T follicular helper cell (primary cell): ENCODE measurements around the gene RPL37A.

Experiments
- DNase-seq: peaks from one replicate; pipeline ENCODE4 v3.0.0-alpha.2; 2020; ENCODE audit warnings: low read depth
- total RNA-seq, 2 experiments: gene quantifications; one replicate each; lab custom pipeline; 2026; lab: John Stamatoyannopoulos, UW

RPL37A gene
- 1,092 to 1,423 reads per million in 2 experiments for total RNA-seq

DNA sequence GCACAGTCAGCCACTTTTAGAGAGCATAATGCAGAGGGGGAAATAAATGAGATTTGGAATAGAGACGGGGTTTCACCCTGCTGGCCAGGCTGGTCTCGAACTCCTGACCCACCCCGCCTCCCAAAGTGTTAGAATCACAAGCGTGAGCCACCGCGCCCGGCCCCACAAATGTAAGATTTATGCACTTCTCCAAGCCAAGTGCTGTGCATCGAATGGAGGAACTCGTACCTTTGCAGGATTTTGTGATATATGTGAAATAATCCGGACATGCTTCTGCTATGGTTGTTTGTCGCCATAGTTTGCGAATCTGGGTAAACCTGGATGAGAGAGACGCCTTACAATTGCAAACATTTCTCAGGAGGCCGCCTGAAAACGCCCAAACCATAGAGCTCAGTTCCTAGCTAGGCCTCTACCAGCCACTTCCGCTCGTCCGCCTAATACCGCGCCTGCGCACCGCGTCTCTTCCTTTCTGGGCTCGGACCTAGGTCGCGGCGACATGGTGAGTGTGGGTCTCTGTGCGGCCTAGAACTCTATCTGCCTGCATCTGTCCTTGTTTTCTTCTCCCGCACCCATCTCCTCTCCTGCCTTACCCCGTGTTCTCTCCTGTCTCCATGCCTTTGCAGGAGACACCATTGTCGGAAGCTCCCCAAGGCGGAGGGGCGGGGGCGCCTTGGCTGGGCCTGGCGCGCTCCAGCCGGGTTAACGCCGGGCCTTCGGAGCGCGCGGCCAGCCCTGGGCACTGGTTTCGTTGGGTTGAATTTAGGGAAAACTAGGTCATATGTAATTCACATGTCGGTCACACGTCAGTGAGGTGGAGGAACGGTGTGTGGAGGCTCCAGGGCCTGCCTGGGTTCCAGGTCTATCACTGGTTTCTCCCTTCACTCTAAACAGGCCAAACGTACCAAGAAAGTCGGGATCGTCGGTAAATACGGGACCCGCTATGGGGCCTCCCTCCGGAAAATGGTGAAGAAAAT, at the start of gene RPL37A:
TSS of gene RPL37A (plus strand) at position 466 of the 974 bp plus-strand sequence. CDS start at position 497, 31 bp downstream.
- peak; percentile 82 for DNase-seq

DNA sequence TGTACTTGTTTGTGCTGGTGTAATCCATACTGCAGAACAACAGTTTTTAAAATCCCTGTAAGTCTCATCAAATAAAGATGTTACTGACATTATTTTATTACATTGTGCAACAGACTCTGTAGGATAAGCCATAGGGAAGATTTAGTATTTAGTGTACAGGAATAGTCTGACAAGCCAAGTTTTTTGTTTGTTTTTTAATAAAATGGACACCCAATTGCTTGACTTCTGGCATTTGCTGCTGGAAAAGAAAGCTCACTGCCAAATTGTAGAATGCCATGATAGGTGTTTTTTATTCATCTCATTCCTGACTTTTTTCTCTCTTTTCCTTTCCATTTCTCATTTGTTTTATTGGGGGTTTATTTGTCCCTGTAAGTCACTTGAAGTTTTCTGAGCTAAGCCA, 48.3 kb upstream of the RPL37A start:
- no peak for DNase-seq

DNA sequence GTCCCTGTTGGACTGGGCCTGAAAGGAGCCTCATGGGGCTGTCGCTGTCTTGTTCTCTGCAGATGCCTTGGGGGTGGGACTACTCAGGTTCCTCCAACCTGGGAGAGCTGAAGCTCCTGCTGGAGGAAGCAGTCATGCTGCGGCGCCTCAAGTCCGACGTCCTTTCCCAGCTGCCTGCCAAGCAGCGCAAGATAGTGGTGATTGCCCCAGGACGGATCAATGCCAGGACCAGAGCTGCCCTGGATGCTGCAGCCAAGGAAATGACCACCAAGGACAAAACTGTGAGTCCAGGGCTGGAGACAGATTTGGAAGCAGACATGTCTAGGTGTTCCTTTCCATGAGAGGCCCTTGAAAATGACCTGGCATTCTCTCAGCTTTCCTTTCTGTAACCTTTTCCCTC, 47.9 kb upstream of the RPL37A start:
- DNase-seq, result no peak

DNA sequence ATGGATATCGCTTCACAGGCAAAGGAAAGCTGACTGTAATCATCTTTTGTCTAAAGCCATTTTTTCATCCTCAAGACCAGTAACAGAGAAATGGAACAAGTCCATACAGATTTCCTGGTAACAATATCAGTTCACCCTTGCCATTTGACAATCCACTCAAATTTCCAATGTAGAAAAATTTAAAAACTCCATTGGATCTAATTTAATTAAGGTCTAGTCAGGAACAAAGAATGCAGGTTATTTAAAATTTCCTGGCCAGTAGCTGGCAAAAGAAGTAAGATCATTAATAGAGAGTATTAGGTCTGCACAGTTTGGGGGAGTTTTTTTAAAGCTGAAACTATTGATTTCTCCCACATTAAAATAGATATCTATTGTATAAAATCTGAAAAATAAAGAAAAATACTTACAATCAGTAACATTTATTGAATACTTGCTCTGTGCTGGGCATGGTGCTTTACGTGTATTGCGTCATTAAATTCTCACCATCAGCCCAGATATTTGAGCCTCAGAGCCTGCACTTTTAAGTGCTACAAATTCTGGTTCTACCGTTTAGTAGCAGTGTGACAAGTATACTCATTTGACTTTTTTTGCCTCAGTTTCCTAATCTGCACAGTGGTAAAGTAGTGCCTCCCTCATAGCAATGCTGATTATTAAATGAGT, 44.6 kb upstream of the RPL37A start:
- no peak for DNase-seq

DNA sequence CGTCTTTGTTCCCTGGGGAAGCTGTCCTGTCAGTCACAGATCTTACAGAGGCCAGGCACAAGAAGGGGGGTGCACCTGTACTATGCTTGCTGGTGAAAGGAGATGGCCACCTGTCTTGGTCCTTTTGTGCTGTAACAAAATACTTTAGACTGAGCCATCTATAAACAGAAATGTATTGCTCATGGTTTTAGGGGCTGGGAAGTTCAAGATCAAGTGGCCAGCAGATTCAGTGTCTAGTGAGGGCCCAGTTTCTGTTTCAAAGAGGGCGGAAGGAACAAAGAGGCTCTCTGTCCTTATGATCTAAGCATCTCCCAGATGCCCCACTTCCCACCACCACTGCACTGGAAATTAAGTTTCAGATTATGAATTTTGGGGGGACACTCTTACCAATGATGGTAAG, 35.5 kb upstream of the RPL37A start:
- DNase-seq, result no peak

DNA sequence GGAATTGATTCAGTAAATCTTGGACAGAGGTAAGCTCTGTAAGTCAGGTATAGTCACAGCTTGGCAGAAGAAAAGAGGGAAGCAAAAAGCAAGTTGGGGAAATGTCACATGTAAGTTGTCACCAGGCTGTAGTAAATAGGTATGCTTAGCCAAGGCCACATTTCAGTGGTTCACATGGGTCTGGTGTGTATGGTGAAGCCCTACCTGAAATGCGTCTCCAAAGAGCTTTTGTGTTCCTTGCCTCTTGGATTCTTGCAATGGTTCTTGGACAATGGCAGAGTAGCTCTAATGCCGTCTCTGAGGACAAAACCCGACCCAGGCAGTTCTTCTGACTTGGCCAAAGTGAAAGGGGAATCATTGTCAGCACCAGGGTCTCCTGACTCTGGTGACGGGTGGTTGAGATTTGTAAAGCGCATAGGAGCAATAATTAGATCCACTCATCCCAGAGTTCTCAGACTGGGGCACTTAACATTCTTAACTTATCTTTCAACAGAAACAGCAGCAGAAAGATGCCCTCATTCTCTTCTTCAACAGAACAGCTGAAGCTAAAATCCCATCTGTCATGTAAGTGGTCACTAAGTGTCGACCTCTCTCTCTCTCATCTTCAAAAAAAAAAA, 34.4 kb upstream of the RPL37A start:
- no peak for DNase-seq

DNA sequence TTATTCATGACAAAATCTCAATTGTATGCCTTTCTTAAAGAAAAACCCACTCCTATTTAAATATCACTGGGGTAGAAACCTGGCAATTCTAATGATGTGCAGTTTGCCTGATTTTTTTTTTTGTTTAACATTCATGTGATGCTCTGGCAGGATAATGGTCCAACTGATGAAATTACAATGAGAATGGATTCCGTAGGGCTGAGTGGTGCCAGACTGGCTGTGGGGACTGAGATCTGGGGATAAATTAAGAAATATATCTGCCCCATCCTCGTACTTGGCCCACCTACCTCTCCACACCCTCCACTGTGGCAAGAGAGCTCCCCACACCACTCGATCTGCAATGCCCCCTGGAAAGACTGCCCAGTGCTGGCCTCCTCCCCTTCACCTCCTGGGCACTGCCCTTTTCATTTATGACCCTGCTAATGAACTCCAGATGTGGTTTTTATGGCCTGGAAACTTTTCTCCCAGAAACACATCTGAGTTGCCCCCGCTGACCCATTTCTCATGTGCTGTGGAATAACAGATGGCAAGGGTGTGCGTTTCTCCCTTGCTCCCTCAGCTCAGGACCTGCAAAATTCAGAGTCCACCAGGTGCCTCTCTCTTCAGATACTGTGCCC, 33.0 kb upstream of the RPL37A start:
- DNase-seq, result no peak

DNA sequence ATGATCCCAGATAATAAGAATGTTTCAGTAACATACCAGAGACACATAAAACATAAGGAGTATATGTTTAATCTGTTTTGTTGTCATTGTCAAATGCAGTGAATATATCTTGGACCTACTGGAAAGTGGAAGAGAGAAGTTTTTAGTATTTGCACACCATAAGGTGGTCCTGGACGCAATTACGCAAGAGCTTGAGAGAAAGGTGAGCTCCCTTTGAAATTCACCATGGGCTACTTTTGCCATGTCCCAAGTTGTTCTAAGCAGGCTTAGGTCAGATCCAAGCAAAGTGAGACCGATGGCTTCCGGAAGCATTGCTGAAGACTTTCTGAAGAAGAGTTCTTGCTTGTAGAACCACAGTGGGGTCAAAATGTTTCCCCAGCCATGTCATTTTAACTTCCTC, 30.8 kb upstream of the RPL37A start:
- no peak for DNase-seq

DNA sequence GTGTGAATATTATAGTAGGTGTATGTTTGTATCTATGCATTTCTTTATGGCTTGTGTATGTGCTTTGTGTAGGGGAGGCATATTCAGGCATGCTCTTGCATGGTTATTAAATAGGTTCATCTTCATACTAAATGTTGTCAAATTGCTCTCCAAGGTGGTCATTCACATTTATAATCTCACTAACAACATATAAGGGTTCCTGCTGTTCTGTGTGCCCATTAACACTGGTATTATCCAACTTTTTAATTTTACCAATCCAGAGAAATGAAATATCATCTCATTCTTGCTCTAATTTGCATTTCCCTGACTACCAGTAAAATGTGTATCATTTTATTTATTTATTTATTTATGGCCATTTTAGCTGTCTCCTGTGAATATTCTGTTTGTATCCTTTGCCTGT, 29.0 kb upstream of the RPL37A start:
- DNase-seq, result no peak

DNA sequence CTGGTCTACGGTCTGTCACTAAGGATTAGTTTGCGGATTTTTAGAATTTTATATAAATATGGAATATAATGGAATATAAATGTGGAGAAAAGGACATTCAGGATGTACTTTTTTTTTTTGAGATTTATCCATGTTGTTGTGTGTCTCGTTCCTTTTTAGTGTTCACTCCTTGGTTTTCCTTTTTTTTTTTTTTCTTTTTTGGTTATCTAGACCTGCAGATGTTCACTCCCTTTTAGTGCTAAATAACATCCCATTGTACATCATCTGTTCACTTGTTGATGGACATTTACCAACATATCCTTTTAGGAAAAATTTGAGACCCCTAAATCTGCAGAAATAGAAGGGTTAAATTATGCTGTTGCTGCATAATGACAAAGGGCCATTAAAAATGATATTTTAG, 25.5 kb upstream of the RPL37A start:
- no peak for DNase-seq

DNA sequence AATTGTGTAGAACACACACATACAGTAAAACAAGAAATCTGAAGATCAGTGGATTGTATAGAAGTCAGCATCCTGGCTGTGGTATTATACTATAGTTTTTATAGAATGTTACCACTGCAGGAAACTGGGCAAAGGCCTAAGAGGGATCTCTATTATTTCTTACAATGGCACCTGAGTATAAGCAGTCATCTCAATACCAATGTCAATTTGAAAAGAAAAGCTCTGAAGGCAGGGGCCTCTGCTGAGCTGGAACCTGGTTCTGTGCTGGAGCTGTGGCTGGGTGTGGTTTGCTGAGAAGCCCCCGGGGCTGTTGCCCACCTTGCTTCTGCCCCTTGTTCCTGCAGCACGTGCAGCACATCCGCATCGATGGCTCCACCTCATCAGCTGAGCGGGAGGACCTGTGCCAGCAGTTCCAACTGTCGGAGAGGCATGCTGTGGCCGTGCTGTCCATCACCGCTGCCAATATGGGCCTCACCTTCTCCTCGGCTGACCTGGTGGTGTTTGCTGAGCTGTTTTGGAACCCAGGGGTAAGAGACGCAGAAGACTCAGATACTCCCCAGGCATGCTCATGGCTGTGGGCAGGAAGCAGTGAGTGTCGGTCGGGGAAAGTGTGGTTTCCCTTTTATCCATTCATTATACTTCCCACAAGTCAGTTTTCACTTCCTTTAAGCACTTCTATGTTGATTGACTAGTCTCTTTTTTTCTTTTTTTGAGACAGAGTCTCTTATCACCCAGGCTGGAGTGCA, 23.5 kb upstream of the RPL37A start:
- no peak for DNase-seq

DNA sequence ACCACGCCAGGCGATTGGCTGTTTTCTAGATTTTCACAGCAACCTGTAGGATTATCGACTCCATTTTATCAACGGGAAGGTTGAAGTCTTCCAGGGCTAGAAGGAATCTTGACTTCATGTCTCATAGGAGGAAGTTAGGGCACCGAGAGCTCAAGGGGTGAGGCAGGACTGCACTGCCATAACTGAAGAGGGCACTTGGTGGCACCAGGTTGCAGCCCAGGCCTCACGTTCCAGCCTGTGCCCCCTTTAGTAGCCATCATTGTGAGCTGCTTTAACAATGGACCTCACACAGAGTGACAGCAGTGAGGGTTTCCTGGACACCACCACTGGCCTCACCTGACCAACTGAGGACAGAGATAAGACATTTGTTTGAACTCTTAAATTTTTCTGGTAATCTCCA, 22.9 kb upstream of the RPL37A start:
- no peak for DNase-seq

DNA sequence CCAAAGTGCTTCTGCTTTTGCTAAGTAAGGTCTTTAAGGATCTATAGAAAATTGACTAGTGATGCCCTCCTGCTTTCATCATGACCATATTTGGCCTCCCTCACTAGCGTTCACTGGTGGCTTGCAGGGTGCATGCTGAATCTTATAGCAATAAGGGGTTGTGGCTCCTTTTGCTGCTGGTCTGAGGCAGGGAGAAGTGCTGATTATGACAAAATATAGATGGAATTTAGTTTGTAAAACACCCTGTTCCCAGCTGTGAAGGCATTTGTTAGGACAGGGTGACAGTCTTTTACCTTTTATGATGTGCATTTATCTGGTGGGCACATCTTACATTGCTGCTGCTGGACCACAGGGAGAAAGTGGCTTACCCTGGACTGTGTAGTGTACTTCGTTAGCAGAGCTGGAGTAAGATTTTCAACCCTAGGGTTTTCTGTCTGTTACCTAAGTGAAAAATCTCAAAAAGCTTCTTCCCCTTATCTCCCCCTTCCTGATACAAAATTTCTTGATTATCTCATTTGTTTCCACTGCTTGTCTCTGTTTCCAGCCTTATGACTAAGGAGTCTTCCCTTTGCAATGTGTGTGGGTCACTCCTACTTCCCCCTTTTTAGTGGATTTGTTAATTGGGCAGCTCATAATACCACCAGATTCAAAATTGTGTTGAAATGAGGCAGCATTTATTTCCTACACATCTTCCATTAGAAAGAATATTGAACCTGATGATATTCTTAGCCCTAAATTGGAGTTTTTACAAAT, 21.2 kb upstream of the RPL37A start:
- DNase-seq, result no peak

DNA sequence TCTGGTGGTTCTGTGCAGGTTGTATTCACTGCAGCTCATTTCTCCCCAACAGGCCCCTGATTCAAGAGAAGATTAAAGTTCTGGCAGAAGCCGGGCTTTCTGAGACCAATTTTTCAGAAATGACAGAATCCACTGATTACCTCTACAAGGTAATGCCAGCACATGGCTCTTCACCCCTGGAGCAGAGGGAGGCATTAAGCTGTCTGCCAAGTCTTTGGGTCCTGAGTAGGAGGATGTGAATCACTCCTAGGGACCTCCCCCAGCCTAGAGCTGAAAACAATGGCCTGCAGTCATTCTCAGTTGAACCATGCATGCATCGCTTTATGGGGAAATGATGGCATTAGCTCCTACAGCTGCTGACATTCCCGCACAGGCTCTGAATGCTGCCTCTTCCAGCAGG, 20.5 kb upstream of the RPL37A start:
- DNase-seq, result no peak

DNA sequence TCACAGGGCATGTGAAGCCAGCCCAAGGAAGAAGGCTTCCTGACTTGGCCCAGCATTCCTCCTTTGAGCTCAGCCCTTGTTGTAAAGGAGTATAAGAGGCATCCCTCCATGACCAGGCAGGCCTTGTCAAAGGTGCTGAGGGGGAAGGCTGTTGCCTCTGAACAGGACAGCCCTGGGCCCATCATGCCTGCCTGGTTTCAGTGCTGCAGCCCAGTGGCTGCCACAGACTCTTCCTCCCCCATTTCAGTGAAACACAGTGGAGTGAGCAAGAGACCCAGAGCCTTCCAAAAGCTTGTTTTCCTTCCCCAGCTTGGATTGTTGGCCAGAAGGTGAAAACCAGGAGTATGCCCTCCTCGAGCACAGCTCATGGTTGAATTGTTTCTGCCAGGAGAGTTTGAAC, 19.9 kb upstream of the RPL37A start:
- DNase-seq, result no peak

DNA sequence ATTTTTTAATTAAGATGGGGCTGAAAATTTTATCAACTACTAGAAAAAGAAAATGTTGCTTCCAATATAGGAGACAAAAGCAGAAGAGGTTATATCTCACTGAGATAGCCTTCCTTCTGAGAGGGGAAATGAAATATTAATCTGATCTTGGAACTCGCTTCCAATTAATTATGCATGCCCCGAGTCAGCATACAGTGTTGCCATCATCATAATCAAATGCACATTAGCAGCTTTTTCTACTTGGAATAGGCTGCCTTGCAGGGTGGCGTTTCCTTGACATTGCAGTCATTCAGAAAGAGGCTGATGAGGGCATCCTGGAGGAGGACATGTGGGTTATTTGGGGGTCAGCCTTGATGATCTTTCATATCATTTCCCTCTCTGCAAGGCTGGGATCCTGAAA, 18.4 kb upstream of the RPL37A start:
- no peak for DNase-seq

DNA sequence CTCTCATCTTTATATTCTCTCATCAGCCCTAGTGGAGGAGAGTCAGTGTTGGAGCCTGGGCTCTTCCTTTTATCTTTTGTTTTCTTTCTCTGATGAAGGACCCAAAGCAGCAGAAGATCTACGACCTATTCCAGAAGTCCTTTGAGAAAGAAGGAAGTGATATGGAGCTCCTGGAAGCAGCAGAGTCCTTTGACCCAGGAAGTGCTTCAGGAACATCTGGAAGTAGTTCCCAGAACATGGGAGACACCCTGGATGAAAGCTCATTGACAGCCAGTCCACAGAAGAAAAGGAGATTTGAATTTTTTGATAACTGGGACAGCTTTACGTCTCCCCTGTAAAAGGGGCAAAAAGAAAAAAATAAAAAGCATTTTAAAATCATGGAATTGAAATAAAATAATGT, 16.0 kb upstream of the RPL37A start:
- DNase-seq, result no peak

DNA sequence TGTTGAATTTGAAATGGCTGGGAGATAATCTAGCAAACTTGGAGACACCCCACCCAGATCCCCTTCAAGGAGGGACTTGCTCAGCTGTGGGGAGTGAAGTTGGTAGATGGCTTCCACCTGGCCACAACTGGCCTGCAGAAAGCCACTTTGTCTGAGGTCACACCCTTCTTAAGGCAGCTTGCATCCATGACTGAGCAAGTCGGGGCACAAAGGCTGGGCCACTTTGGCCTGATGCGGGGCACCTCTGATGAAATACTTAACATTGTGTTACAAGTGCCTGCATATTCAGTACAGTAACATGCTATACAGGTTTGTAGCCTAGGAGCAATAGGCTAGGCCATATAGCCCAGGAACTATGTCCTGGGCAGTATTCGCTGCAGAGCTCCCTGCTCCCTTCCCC, 13.4 kb upstream of the RPL37A start:
- no peak for DNase-seq

DNA sequence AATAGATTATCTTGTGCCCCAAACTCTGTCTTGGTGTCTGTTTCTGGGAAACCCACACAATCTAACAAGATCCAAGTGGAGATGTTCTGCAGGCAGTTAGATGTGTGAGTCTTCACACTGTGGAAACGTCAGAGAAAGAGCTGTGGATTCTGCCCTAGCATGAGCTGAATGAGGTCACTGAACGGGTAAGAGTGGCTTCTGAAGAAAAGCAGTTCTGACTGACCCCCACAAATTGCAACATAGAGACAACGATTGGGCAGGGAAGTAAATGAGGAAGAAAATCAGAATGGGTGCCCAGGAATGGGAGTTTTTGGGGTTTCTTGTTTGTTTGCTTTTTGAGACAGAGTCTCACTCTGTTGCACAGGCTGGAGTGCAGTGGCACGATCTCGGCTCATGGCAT, 12.9 kb upstream of the RPL37A start:
- DNase-seq, result no peak

DNA sequence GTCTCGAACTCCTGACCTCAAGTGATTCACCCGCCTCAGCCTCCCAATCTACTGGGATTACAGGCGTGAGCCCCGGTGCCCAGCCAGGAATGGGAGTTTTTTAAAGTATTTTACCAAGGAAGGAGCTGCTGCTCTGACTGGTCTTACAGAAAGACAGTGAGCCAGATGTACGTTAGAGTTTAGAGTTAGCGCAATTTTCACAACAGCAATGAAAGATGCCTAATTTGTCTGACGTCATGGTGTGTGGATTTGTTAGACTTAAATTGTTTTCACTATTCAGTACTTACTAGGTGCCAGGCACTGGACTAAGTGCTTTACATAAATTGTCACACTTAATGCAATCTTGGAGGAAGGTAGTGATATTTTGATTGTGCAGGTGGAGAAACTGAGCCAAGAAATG, 12.4 kb upstream of the RPL37A start:
- DNase-seq, result no peak

DNA sequence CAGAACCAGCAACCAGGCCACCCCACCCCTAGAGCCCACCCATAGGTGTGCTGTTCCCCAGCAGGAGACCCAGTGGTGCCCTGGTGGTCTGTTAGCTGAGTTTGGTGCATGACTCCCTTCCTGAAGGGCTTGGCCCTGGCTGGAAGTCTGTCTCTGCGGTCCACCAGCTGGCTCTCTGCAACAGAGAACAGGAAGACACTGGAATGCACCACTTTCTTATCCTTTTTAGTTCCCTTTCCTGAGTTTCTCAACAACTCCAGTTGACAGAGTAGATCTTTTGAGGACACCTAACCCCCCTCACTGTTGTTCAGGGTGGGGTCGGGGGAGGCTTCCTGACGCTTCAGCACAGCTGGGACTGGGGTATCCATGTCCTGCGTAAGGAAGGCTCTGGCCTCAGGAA, 11.9 kb upstream of the RPL37A start:
- no peak for DNase-seq
